Heart left ventricle (tissue), 13 donors: ENCODE measurements around the gene PSMG1.

Source experiments
- CTCF ChIP-seq, 12 donors: fragments of 200-600 bp; sonication (generic) in 4 of 12; IDR thresholded peaks; one replicate each; pipeline versions ENCODE4 v1.5.0 to v1.8.0; 2018 to 2022; ENCODE audit warnings: antibody characterized with exemption in 12 of 12, mild to moderate bottlenecking in 5 of 12
- POLR2A ChIP-seq, 2 donors: fragments of 450-650 bp; IDR thresholded peaks; one replicate each; pipeline ENCODE4 v1.6.1; 2017; ENCODE audit warnings: antibody characterized with exemption in 2 of 2, mild to moderate bottlenecking in 2 of 2, moderate library complexity in 2 of 2
- donor health status: ischemic (EF 13 %, LVEDD 7.1; RV severe dilation, severe dysfunction).
- donor health status: DM: no; HTN: yes; CAD: no.
- donor health status: DM: no; HTN: no; CAD: no.
- donor health status: ischemic (EF 25% LVEDD 6.9; RV normal size, moderate dysfunction).
- donor health status: ischemic (EF 25% LVEDD 5.7; RV mildly dilated, moderate dysfunction).
- donor health status: ischemic (EF 35%, LVEDD 5.7; RV mildly dilated, moderate dysfunction).
- donor health status: nonischemic (EF 11% LVEDD 7.7; RV severe dilation, severe dysfunction).
- donor health status: DM: yes; HTN: yes; CAD: no.
- donor health status: PGD.
- donor health status: ischemic (EF 29% LVEDD 5.4; RV normal size, mild dysfunction).
- donor health status: nonischemic (EF 23%, LVEDD 6.1; RV moderate dilation, normal function).

GRCh38 chr21:39232861-39233291 is 49.6 kb upstream of the PSMG1 start:
- no peak for TF ChIP-seq CTCF (IDR thresholded peaks at IDR 0.05)
- TF ChIP-seq POLR2A (IDR thresholded peaks at IDR 0.05), result no peak
